Stimulated activated CD4-positive, alpha-beta T cell treated with anti-CD3 and anti-CD28 coated beads, Interleukin-4, amount 100 ng/mL, for 48 hours (primary cell): ENCODE measurements around the gene PSTPIP2.

Experiments used
- DNase-seq, 2 donors: peaks; one replicate each; pipeline ENCODE4 v3.0.0-alpha.2; 2020; ENCODE audit warnings: low read depth in 2 of 2

The PSTPIP2 gene

GRCh38 chr18:45935591-45936335 lies 136.3 kb downstream of the PSTPIP2 start:
- DNase-seq, result no peak
